PC-3 (cell line): Measurements from ENCODE around the gene RAI14. TPM values are rescaled to one million over a fixed set of nuclear protein-coding genes. Genes with fewer than 3 reads are reported as not detected.

Experiments
- ATAC-seq: fragments of 200-7000 bp; cut with Tn5 transposase; 2 replicates; pipeline ENCODE4 v1.9.1; 2020; ENCODE audit warnings: mild to moderate bottlenecking, moderate library complexity
- BruUV-seq: library from RNA; stranded (reverse); fragments of 400-500 nt; replicated peaks from 2 replicates; lab custom pipeline; 2021; lab: Mats Ljungman, UMichigan
- CTCF ChIA-PET: fragments of 300-600 bp; sonication (Branson Sonifier 250); formaldehyde crosslinking; loops from one replicate; lab custom pipeline; 2022; ENCODE audit warnings: antibody characterized with exemption; lab: Charles Lee
- POLR2A ChIA-PET: fragments of 300-600 bp; sonication (Branson Sonifier 250); formaldehyde crosslinking; loops from one replicate; lab custom pipeline; 2022; ENCODE audit warnings: antibody characterized with exemption; ENCODE audit not compliant: unreplicated experiment; lab: Charles Lee
- DNase-seq: peaks from one replicate; pipeline ENCODE4 v3.0.0-alpha.2; 2015
- H2AFZ ChIP-seq: fragments of 300-600 bp; sonication (generic); 2 replicates; pipeline ENCODE4 v1.6.0; 2016; ENCODE audit warnings: antibody characterized with exemption, low read length
- H3F3A ChIP-seq: fragments of 300-600 bp; sonication (generic); one replicate; pipeline ENCODE4 v1.6.0; 2017; ENCODE audit warnings: antibody characterized with exemption, low read length, control low read depth, mild to moderate bottlenecking; ENCODE audit not compliant: unreplicated experiment
- H3K27ac ChIP-seq: fragments of 300-600 bp; sonication (generic); 2 replicates; pipeline ENCODE4 v1.5.1; 2016; ENCODE audit warnings: mild to moderate bottlenecking, low read length
- H3K27me3 ChIP-seq: fragments of 300-600 bp; sonication (generic); 2 replicates; pipeline ENCODE4 v1.6.1; 2016; ENCODE audit warnings: low read length, mixed read lengths
- H3K36me3 ChIP-seq: fragments of 300-600 bp; sonication (generic); 2 replicates; pipeline ENCODE4 v1.6.1; 2016; ENCODE audit warnings: low read depth, mixed run types, low read length, mixed read lengths
- H3K4me1 ChIP-seq: fragments of 300-600 bp; sonication (generic); 2 replicates; pipeline ENCODE4 v1.5.1; 2016; ENCODE audit warnings: low read length; ENCODE audit not compliant: insufficient read depth
- H3K4me2 ChIP-seq: fragments of 300-600 bp; sonication (generic); 2 replicates; pipeline ENCODE4 v1.6.0; 2016; ENCODE audit warnings: low read length
- H3K4me3 ChIP-seq: fragments of 300-600 bp; sonication (generic); 2 replicates; pipeline ENCODE4 v1.5.1; 2016; ENCODE audit warnings: mild to moderate bottlenecking, low read length, mixed read lengths
- H3K79me2 ChIP-seq: fragments of 300-600 bp; sonication (generic); 2 replicates; pipeline ENCODE4 v1.6.1; 2017; ENCODE audit warnings: low read length, mixed read lengths
- H3K9ac ChIP-seq: fragments of 300-600 bp; sonication (generic); 2 replicates; pipeline ENCODE4 v1.6.0; 2016; ENCODE audit warnings: mild to moderate bottlenecking, low read length
- H3K9me2 ChIP-seq: fragments of 300-600 bp; sonication (generic); replicated peaks from 2 replicates; pipeline ENCODE4 v1.6.1; 2016; ENCODE audit warnings: mixed run types, low read length, mixed read lengths
- H3K9me3 ChIP-seq: fragments of 300-600 bp; sonication (generic); 2 replicates; pipeline ENCODE4 v1.6.1; 2016; ENCODE audit warnings: low read length, mixed read lengths
- H4K20me1 ChIP-seq: fragments of 300-600 bp; sonication (generic); 2 replicates; pipeline ENCODE4 v1.6.1; 2016; ENCODE audit warnings: low read length, mixed read lengths
- CTCF ChIP-seq: fragments of 300-600 bp; sonication (generic); conservative IDR thresholded peaks from 2 replicates; pipeline ENCODE4 v1.5.1; 2017; ENCODE audit warnings: antibody characterized with exemption, low read depth, mild to moderate bottlenecking, low read length
- EZH2 ChIP-seq: fragments of 300-600 bp; sonication (generic); IDR thresholded peaks from one replicate; pipeline ENCODE4 v1.6.1; 2017; ENCODE audit warnings: antibody characterized with exemption, mild to moderate bottlenecking, low read length; ENCODE audit not compliant: unreplicated experiment
- EZH2phosphoT487 ChIP-seq: fragments of 300-600 bp; sonication (generic); IDR thresholded peaks from 2 replicates; pipeline ENCODE4 v1.6.1; 2018; ENCODE audit warnings: mild to moderate bottlenecking, antibody characterized with exemption, low read length, borderline replicate concordance
- intact Hi-C: fragments of 100-400 bp; cut with micrococcal nuclease; formaldehyde crosslinking; loops from 2 replicates; pipeline ENCODE4 v1.9.0; 2023
- total RNA-seq: library from RNA; depleted of rRNA; stranded (reverse); fragments of >200 nt; gene quantifications from 2 replicates; pipeline ENCODE4 v1.2.3, GENCODE V29; 2014

Gene RAI14
- total RNA-seq, 1 experiment from 2014 or later, result 73.5 TPM

- no TSS peak for BruUV-seq
- peak overlapping the region; percentile 89 for H3K27ac ChIP-seq
- no peaks in the 10 kb centered on the region for H3F3A ChIP-seq
- DNase-seq (peak; percentile 21), ATAC-seq (peak; percentile 23)
- peak overlapping the region; percentile 99 for H2AFZ ChIP-seq
- TF ChIP-seq EZH2phosphoT487, result no peak
- TF ChIP-seq CTCF, result no peak
- no peak for TF ChIP-seq EZH2
- no peaks in the 10 kb centered on the region for H3K9me2 ChIP-seq
- ChIA-PET CTCF (no interaction called here), POLR2A (interaction anchor here (0.7 to 1.8 kb wide), 2 partner anchors 61 to 71 kb away, joined by 4 to 8 read pairs; no protein-coding TSS in a partner anchor)
- H3K4me1 ChIP-seq, result peaks cover 37% of the 10 kb centered on the region
- H4K20me1 ChIP-seq, result peaks cover 22% of the 10 kb centered on the region
- H3K36me3 ChIP-seq, result peaks cover 9% of the 10 kb centered on the region
- peak overlapping the region; percentile 97 for H3K4me3 ChIP-seq
- H3K27me3 ChIP-seq, result no peaks in the 10 kb centered on the region
- peak overlapping the region; percentile 98 for H3K9ac ChIP-seq
- H3K79me2 ChIP-seq, result peaks cover 55% of the 10 kb centered on the region
- intact Hi-C loops, result loop anchor here (2.0 to 5.0 kb wide), 4 partner anchors 119 to 241 kb away; partner anchors contain the start of gene TTC23L
- peak overlapping the region; percentile 94 for H3K4me2 ChIP-seq
- no peaks in the 10 kb centered on the region for H3K9me3 ChIP-seq
Observed at GRCh38 chr5:34656700-34657273, 659 bp downstream of the RAI14 start.

- TF ChIP-seq CTCF (no peak), EZH2 (no peak), EZH2phosphoT487 (no peak)
- Histone ChIP-seq H3K4me3 (peak overlapping the region; percentile 97), H3K4me2 (peak overlapping the region; percentile 94), H3K27me3 (no peaks in the 10 kb centered on the region), H3K9me2 (no peaks in the 10 kb centered on the region), H3K9ac (peak overlapping the region; percentile 98), H3K9me3 (no peaks in the 10 kb centered on the region), H3K36me3 (peaks cover 14% of the 10 kb centered on the region), H2AFZ (no peak overlapping the region), H4K20me1 (peaks cover 27% of the 10 kb centered on the region), H3K4me1 (peaks cover 37% of the 10 kb centered on the region), H3K79me2 (peaks cover 61% of the 10 kb centered on the region), H3K27ac (peak overlapping the region; percentile 89), H3F3A (no peaks in the 10 kb centered on the region)
- no TSS peak for BruUV-seq
- ChIA-PET CTCF (no interaction called here), POLR2A (no interaction called here)
- intact Hi-C loops, result loop anchor here (2.0 to 5.0 kb wide), 4 partner anchors 120 to 240 kb away; partner anchors contain the start of gene TTC23L
- DNase-seq (peak; percentile 49), ATAC-seq (peak; percentile 40)
Observed at GRCh38 chr5:34657274-34657921, 1.3 kb downstream of the RAI14 start.
